K562 (cell line): ENCODE measurements around the gene VARS1. TPM values are rescaled to one million over a fixed set of nuclear protein-coding genes. Genes with fewer than 3 reads are reported as not detected.

Experiments
- ARID3B ChIP-seq: fragments of 250-450 bp; sonication (Bioruptor Pico); IDR thresholded peaks from 2 replicates; pipeline ENCODE4 v1.4.0; 2020; ENCODE audit warnings: borderline replicate concordance
- BCL6 ChIP-seq: fragments of 250-450 bp; sonication (Bioruptor Pico); IDR thresholded peaks from 2 replicates; pipeline ENCODE4 v1.4.0; 2020
- BRF1 ChIP-seq: IDR thresholded peaks from 3 replicates; pipeline ENCODE4 v1.6.1; 2011; ENCODE audit warnings: borderline replicate concordance, mild to moderate bottlenecking; ENCODE audit not compliant: insufficient read length; ENCODE audit errors: extremely low read depth
- GATAD2B ChIP-seq: fragments of 450-650 bp; IDR thresholded peaks from 2 replicates; pipeline ENCODE4 v1.6.1; 2017; ENCODE audit warnings: mild to moderate bottlenecking, borderline replicate concordance
- HNRNPH1 ChIP-seq: fragments of 200-400 bp; formaldehyde crosslinking; optimal IDR thresholded peaks from 2 replicates; pipeline ENCODE3; 2017; ENCODE audit warnings: low read depth, mild to moderate bottlenecking, low read length, moderate library complexity
- NCOR1 ChIP-seq: fragments of 450-650 bp; IDR thresholded peaks from 2 replicates; pipeline ENCODE4 v1.6.1; 2016; ENCODE audit warnings: mild to moderate bottlenecking, moderate library complexity
- NELFE ChIP-seq: IDR thresholded peaks from 2 replicates; pipeline ENCODE4 v1.6.1; 2011; ENCODE audit warnings: mild to moderate bottlenecking; ENCODE audit not compliant: insufficient read depth, insufficient read length
- POLR2AphosphoS2 ChIP-seq: IDR thresholded peaks from 2 replicates; pipeline ENCODE4 v1.6.1; 2012; ENCODE audit warnings: low read length, improper control_type of control experiment
- POU5F1 ChIP-seq: fragments of 150-350 bp; IDR thresholded peaks from 2 replicates; pipeline ENCODE4 v1.6.1; 2014; ENCODE audit warnings: borderline replicate concordance, low read length, low read depth, mild to moderate bottlenecking; ENCODE audit not compliant: partially characterized antibody
- PRDM10 ChIP-seq: fragments of 450-650 bp; IDR thresholded peaks from 2 replicates; pipeline ENCODE4 v1.6.1; 2018; ENCODE audit not compliant: partially characterized antibody
- RBM17 ChIP-seq: fragments of 200-400 bp; formaldehyde crosslinking; IDR thresholded peaks from 2 replicates; pipeline ENCODE4 v1.6.1; 2017; ENCODE audit warnings: low read depth, mild to moderate bottlenecking, low read length, borderline replicate concordance
- STAT5A ChIP-seq: IDR thresholded peaks from 2 replicates; pipeline ENCODE4 v1.6.1; 2012; ENCODE audit warnings: low read length, inconsistent platforms, borderline replicate concordance
- TAL1 ChIP-seq: fragments of 450-650 bp; IDR thresholded peaks from 2 replicates; pipeline ENCODE4 v1.6.1; 2016; ENCODE audit warnings: mild to moderate bottlenecking
- THRB ChIP-seq: fragments of 450-650 bp; formaldehyde crosslinking; conservative IDR thresholded peaks from 2 replicates; pipeline ENCODE4 v1.4.0; 2022; ENCODE audit warnings: mild to moderate bottlenecking, missing genetic modification characterization
- UBTF ChIP-seq, 2 experiments: IDR thresholded peaks; 2 replicates each; pipeline ENCODE4 v1.6.1; 2012; ENCODE audit warnings: improper control_type of control experiment in 2 of 2, low read depth in 2 of 2, low read length in 2 of 2, borderline replicate concordance in 1 of 2
- ZBTB1 ChIP-seq: sonication (generic); formaldehyde crosslinking; IDR thresholded peaks from 2 replicates; pipeline ENCODE4 v1.8.1; 2023; ENCODE audit warnings: missing genetic modification reagents, low read depth, mild to moderate bottlenecking, borderline replicate concordance
- ZNF436 ChIP-seq: fragments of 250-450, 450-650 bp; sonication (Bioruptor Pico); formaldehyde crosslinking; IDR thresholded peaks from 2 replicates; pipeline ENCODE4 v1.7.0; 2020; ENCODE audit warnings: mild to moderate bottlenecking
- ZNF512 ChIP-seq: IDR thresholded peaks from 2 replicates; pipeline ENCODE4 v1.6.1; 2016; ENCODE audit warnings: missing genetic modification characterization, missing compliant biosample characterization
- ZNF830 ChIP-seq: fragments of 250-450 bp; sonication (Bioruptor Pico); IDR thresholded peaks from 2 replicates; pipeline ENCODE4 v1.5.0; 2021; ENCODE audit warnings: mild to moderate bottlenecking
- polyA plus RNA-seq, 8 experiments: library from polyadenylated mRNA; depleted of rRNA in 4 of 8; stranded (reverse) in 5 of 8; unstranded in 3 of 8; fragments of >200 nt; fragmentation: Nextera tagmentation in 2 of 8; fragmentation: Illumina TruSeq in 1 of 8; extraction: Ambion mirVana in 2 of 8; extraction: Trizol in 1 of 8; gene quantifications; 2 replicates each; pipeline versions ENCODE4 v1.2.1 to v1.2.3, GENCODE V29; 2011 to 2014; ENCODE audit warnings: inconsistent platforms in 1 of 8, missing spikeins in 1 of 8
- total RNA-seq, 7 experiments: library from RNA; depleted of rRNA in 6 of 7; stranded (reverse); fragments of >200 nt in 6 of 7; fragmentation: Illumina TruSeq in 2 of 7; extraction: Trizol in 2 of 7; gene quantifications; 2 replicates each; pipeline versions ENCODE4 v1.2.1 to v1.2.3, GENCODE V29; 2011 to 2021; ENCODE audit warnings: low replicate concordance in 1 of 7

The VARS1 gene
- total and polyA plus RNA-seq, 9 of the 15 experiments (the other 6 are each of a cell fraction or from before 2014, with no cell fraction given), result 2.9 to 488 (median 130) TPM

GRCh38 chr6:31763619-31763940 lies 32.0 kb downstream of the VARS1 start (continued):
- no peak for TF ChIP-seq POU5F1
- no peak for TF ChIP-seq ZNF512 (tag)
- TF ChIP-seq POLR2AphosphoS2, result no peak
- no peak for TF ChIP-seq NELFE
- no peak for TF ChIP-seq NCOR1
- no peak for TF ChIP-seq BRF1
- no peak for TF ChIP-seq HNRNPH1
- no peak for TF ChIP-seq UBTF (IDR thresholded peaks at IDR 0.05; ENCODE audit: borderline replicate concordance in 1 of 2, low read depth in 2 of 2, low read length in 2 of 2)
- no peak for TF ChIP-seq STAT5A
- no peak for TF ChIP-seq BCL6
- TF ChIP-seq ZNF830, result no peak
- peak; percentile 96 for TF ChIP-seq PRDM10
- no peak for TF ChIP-seq ARID3B (CRISPR knock-in tag)
- TF ChIP-seq ZNF436 (CRISPR knock-in tag), result no peak
- peak; percentile 70 for TF ChIP-seq THRB (CRISPR knock-in tag)
- TF ChIP-seq GATAD2B, result no peak
- TF ChIP-seq RBM17, result no peak
- TF ChIP-seq TAL1, result no peak
- TF ChIP-seq ZBTB1 (CRISPR knock-in tag), result no peak
